Right lobe of liver (tissue), 6 donors: ENCODE results near the gene H1-8. TPM values are rescaled to one million over a fixed set of nuclear protein-coding genes. Genes with fewer than 3 reads are reported as not detected.

Source experiments
- ATAC-seq, 4 donors: fragments of 200-7000 bp; cut with Tn5 transposase; one replicate each; pipeline ENCODE4 v1.9.1; 2020; ENCODE audit warnings: mild to moderate bottlenecking in 4 of 4, moderate library complexity in 4 of 4
- DNase-seq, 3 donors: peaks; one replicate each; pipeline ENCODE4 v3.0.0-alpha.2; 2020
- H3K27ac ChIP-seq, 3 donors: fragments of 200-600 bp; one replicate each; pipeline ENCODE4 v1.8.0; 2022
- H3K27me3 ChIP-seq, 2 donors: fragments of 200-600 bp; one replicate each; pipeline ENCODE4 v1.8.0; 2022
- H3K36me3 ChIP-seq, 4 donors: fragments of 200-600 bp; sonication (generic) in 1 of 4; one replicate each; pipeline versions ENCODE4 v1.5.1 to v1.8.0; 2017 to 2022; ENCODE audit warnings: control low read depth in 1 of 4
- H3K4me1 ChIP-seq, 4 donors: fragments of 200-600 bp; sonication (generic) in 1 of 4; one replicate each; pipeline versions ENCODE4 v1.5.1 to v1.8.0; 2017 to 2022; ENCODE audit warnings: control low read depth in 1 of 4
- H3K4me3 ChIP-seq, 3 donors: fragments of 200-600 bp; one replicate each; pipeline ENCODE4 v1.8.0; 2022
- H3K9me3 ChIP-seq, 4 donors: fragments of 200-600 bp; sonication (generic) in 1 of 4; one replicate each; pipeline versions ENCODE4 v1.5.1 to v1.8.0; 2017 to 2022; ENCODE audit warnings: control low read depth in 1 of 4
- POLR2A ChIP-seq: fragments of 450-650 bp; IDR thresholded peaks from one replicate; pipeline ENCODE4 v1.6.1; 2017; ENCODE audit warnings: antibody characterized with exemption, mild to moderate bottlenecking
- WGBS: methylation state at CpG from one replicate; pipeline ENCODE4 v1.1.6; 2018; ENCODE audit warnings: low coverage, low lambda C conversion rate; ENCODE audit not compliant: insufficient coverage; ENCODE audit errors: missing lambda C conversion rate; 5-methylcytosine and 5-hydroxymethylcytosine counted together
- intact Hi-C, 2 donors: fragments of 100-400 bp; cut with DNase I; formaldehyde crosslinking; loops; one replicate each; pipeline versions ENCODE4 v1.11.2 to v1.14.1; 2022
- total RNA-seq, 6 experiments: library from RNA; depleted of rRNA in 2 of 6; stranded (reverse); fragments of >200 nt in 2 of 6; fragmentation: NEBNext Ultra II Directional in 3 of 6; extraction: Animal tissue kit (Norgen Biotek cat#: 25700) in 3 of 6; gene quantifications; one replicate each; pipeline versions ENCODE4 v1.1.0 to v1.2.4, GENCODE V29; 2016 to 2023
- TF ChIP-seq, protein P1 (sequence below), 4 donors: fragments of 200-600 bp in 3 of 4; fragments of 450-650 bp in 1 of 4; IDR thresholded peaks; one replicate each; pipeline versions ENCODE4 v1.5.1 to v1.8.0; 2016 to 2022; ENCODE audit warnings: antibody characterized with exemption in 4 of 4, mild to moderate bottlenecking in 2 of 4
- donor health status: DM: no; HTN: yes; CAD: no.
- donor health status: DM: no; HTN: no; CAD: no.
- donor health status: DM: no; HTN: no; CAD: no.
- donor health status: DM: no; HTN: yes; CAD: no.
- donor health status: DM: no; HTN: yes; CAD: no.

The H1-8 gene
- total RNA-seq, 6 experiments from 2014 or later = not detected

DNA sequence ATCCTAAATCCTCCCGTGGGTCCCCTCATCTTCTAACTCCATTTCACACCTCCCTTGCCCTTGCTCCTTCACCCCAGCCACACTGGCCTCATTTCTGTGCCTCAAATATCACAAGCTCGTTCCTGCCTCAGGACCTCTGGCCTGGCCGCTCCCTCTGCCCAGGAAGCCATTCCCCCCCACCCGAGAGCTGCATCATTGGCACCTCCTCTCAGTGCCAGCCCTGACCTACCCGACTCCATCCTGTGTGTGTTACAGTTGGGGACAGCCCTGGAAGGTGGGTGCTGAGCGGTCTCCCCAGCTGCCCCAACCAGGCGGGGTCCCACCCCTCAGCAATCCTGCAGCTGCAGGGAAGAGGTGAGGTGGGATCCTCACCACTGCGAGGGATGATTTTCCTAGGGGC lies 49.0 kb downstream of the H1-8 start:
- WGBS = 65% methylated on average over 5 of the region's 8 CpGs
- H3K4me1 ChIP-seq = peaks cover 0 to 26% (median 12%) of the 10 kb centered on the region in 4 donors

DNA sequence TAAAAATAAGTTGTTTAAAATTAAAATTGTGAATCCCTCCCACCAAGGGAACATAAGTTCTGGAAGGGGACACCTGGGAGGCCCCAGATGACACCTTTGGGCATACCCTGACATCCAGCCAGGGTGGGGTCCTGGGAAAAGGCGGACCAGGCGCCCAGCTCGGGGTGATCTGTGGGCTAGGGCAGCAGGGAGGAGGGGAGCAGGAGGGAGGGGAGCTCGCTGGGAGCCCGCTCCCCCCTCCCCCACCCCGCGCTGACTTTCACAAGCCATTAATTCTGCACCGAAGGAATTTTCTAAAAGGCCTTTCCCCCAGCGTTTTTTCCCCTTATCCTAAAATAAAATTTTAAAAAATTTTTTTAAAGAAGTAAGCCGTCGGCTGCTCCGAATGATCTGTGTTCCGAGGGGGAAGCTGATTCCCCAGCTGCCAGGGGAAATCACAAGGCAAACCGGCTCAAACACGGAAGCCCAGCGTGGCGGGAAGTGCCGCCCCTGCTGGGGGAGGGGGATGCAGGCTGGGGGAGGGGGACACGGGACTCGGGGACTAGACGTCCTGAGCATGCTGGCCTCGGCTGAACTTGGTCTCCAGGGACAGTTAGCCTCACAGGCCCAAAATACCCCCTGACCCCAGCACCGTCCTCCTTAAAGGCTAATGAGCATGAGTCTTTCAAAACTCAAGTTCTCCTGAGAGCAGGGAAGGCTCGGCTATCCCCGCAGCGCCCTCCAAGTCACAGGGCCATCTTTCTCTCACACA lies 49.6 kb downstream of the H1-8 start:
- no peak for TF ChIP-seq POLR2A
- TF ChIP-seq, protein P1, sequence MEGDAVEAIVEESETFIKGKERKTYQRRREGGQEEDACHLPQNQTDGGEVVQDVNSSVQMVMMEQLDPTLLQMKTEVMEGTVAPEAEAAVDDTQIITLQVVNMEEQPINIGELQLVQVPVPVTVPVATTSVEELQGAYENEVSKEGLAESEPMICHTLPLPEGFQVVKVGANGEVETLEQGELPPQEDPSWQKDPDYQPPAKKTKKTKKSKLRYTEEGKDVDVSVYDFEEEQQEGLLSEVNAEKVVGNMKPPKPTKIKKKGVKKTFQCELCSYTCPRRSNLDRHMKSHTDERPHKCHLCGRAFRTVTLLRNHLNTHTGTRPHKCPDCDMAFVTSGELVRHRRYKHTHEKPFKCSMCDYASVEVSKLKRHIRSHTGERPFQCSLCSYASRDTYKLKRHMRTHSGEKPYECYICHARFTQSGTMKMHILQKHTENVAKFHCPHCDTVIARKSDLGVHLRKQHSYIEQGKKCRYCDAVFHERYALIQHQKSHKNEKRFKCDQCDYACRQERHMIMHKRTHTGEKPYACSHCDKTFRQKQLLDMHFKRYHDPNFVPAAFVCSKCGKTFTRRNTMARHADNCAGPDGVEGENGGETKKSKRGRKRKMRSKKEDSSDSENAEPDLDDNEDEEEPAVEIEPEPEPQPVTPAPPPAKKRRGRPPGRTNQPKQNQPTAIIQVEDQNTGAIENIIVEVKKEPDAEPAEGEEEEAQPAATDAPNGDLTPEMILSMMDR (IDR thresholded peaks at IDR 0.05) = no peak
- no peaks in the 10 kb centered on the region for H3K27me3 ChIP-seq
- H3K36me3 ChIP-seq = no peaks in the 10 kb centered on the region
- H3K4me3 ChIP-seq = no peak overlapping the region
- 39% methylated on average over 17 of the region's 26 CpGs for WGBS
- H3K4me1 ChIP-seq = peaks cover 0 to 26% (median 12%) of the 10 kb centered on the region in 4 donors
- intact Hi-C loops = no loop called here
- DNase-seq (peak in 2 of 3 donors; percentile 70 to 80), ATAC-seq (peak; percentile 39 to 51 (median 45))
- H3K27ac ChIP-seq = peak overlapping the region; percentile 57 to 90 (median 58)
- no peaks in the 10 kb centered on the region for H3K9me3 ChIP-seq

More for the DNA sequence above, 49.0 kb downstream of the H1-8 start:
- peak overlapping the region; percentile 40 to 90 (median 57) for H3K27ac ChIP-seq
- H3K27me3 ChIP-seq = no peaks in the 10 kb centered on the region
- DNase-seq (no peak), ATAC-seq (no peak)
- no peak for TF ChIP-seq POLR2A
- TF ChIP-seq, protein P1 (IDR thresholded peaks at IDR 0.05) = no peak
- H3K9me3 ChIP-seq = no peaks in the 10 kb centered on the region
- no peaks in the 10 kb centered on the region for H3K36me3 ChIP-seq
- intact Hi-C loops = no loop called here
- no peak overlapping the region for H3K4me3 ChIP-seq

DNA sequence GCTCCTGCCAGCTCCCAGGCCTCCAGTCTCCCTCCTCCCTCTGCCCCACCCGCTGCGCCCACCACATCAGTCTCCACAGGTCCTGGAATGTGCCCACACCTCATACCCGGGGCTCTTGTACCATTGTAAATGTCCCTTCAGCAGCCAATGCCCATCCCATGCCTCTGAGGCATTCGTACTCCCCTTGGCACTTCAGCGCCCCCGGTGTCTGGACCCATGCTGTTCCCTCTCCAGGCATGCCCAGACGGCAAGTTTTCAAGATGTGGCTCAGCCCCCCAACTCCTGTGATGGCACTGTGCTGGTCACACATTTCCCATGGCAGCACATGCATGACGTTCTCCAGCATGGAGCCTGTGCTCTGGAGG lies 50.2 kb downstream of the H1-8 start:
- Histone ChIP-seq H3K9me3 (no peaks in the 10 kb centered on the region), H3K4me3 (no peak overlapping the region), H3K27ac (peak overlapping the region; percentile 53 to 90 (median 58)), H3K4me1 (peaks cover 0 to 26% (median 12%) of the 10 kb centered on the region in 4 donors), H3K27me3 (no peaks in the 10 kb centered on the region), H3K36me3 (no peaks in the 10 kb centered on the region)
- DNase-seq (no peak), ATAC-seq (no peak)
- WGBS = 59% methylated on average over 5 of the region's 8 CpGs
- intact Hi-C loops = no loop called here
- TF ChIP-seq POLR2A = no peak
- TF ChIP-seq, protein P1 (IDR thresholded peaks at IDR 0.05) = no peak

DNA sequence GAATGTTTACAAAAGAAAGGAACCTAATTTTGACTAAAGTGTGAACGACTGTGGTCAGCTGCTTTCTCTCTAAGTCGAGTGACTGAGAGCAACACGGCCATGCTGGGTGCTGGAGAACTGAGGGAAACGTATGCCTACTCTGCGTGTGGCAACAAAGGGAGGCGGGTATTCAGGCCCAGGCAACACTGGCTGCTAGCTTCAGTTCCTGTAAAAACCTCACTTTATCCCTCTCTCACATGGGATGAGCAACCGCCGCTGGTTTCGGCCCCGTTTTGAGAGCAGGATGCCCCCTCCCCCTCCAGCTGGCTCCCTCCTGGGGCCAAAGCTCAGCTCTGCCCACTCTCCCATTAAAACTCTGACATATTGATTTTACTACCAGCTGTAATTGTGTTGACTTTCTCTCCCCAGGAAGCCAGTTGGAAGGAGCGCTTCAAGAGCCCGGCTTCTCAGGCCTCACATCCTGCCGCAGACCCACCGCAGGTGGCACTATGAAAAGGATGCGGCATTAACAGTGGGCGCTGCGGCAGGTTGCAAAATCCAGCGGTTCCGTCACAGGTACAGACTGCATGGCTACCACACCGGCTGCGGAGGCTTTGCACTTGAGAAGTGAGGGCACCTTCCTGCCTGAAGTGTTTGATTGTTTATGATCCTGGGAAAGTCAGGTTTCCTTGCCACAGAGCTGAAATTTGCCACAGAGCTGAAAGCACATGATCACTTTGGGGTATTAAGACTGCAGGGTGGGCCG lies 50.8 kb downstream of the H1-8 start:
- intact Hi-C loops = no loop called here
- no peaks in the 10 kb centered on the region for H3K27me3 ChIP-seq
- peak overlapping the region in 1 of 3 donors; percentile 2 for H3K4me3 ChIP-seq
- DNase-seq = peak in 1 of 3 donors; percentile 74
- peaks cover 0 to 26% (median 12%) of the 10 kb centered on the region in 4 donors for H3K4me1 ChIP-seq
- peak overlapping the region; percentile 53 to 90 (median 58) for H3K27ac ChIP-seq
- no peak for TF ChIP-seq POLR2A
- TF ChIP-seq, protein P1 (IDR thresholded peaks at IDR 0.05) = no peak
- H3K9me3 ChIP-seq = no peaks in the 10 kb centered on the region
- no peaks in the 10 kb centered on the region for H3K36me3 ChIP-seq
- WGBS = 26% methylated on average over 18 of the region's 22 CpGs
- ATAC-seq = peak; percentile 10 to 60 (median 45)
